B cell (primary cell): ENCODE results near the gene KLK6. TPM values are rescaled to one million over a fixed set of nuclear protein-coding genes. Genes with fewer than 3 reads are reported as not detected.
"Not testable (repeated sequence)": the region's sequence is repeated elsewhere in the genome, so short reads cannot be mapped to it uniquely, and the experiment has no call there.

ENCODE experiments used
- ATAC-seq: fragments of 200-7000 bp; cut with Tn5 transposase; one replicate; pipeline ENCODE4 v1.10.0; 2021; ENCODE audit warnings: low read depth, mild to moderate bottlenecking, moderate number of reproducible peaks, moderate library complexity
- CTCF ChIA-PET: fragments of 350-600 bp; sonication (Branson Sonifier 250); formaldehyde crosslinking; loops from one replicate; lab custom pipeline; 2021; ENCODE audit warnings: antibody characterized with exemption, inconsistent platforms; lab: Charles Lee
- POLR2A ChIA-PET: fragments of 350-600 bp; sonication (Branson Sonifier 250); formaldehyde crosslinking; loops from one replicate; lab custom pipeline; 2021; ENCODE audit warnings: antibody characterized with exemption; lab: Charles Lee
- DNase-seq: peaks from one replicate; pipeline ENCODE4 v3.0.0; 2013
- H2AFZ ChIP-seq: 2 replicates; pipeline ENCODE4 v1.6.1; 2012; ENCODE audit warnings: mild to moderate bottlenecking, low read depth, low read length; ENCODE audit not compliant: insufficient read depth, poor library complexity, severe bottlenecking
- H3K27ac ChIP-seq, 2 donors: 1 replicate in 1 of 2; 2 replicates in 1 of 2; pipeline ENCODE4 v1.5.1; 2012 to 2013; ENCODE audit warnings: low read length in 2 of 2, mild to moderate bottlenecking in 2 of 2, moderate library complexity in 1 of 2
- H3K27me3 ChIP-seq, 4 experiments: fragments of 200-600 bp in 1 of 4; sonication (generic) in 1 of 4; replicated peaks in 1 of 4; 1 replicate in 2 of 4; 2 replicates in 2 of 4; pipeline versions ENCODE4 v1.6.1 to v1.7.0; 2013 to 2016; ENCODE audit warnings: low read length in 3 of 4, mild to moderate bottlenecking in 2 of 4, mixed read lengths in 1 of 4, moderate library complexity in 1 of 4; ENCODE audit not compliant: insufficient read depth in 4 of 4, control insufficient read depth in 3 of 4; ENCODE audit errors: control extremely low read depth in 1 of 4
- H3K36me3 ChIP-seq, 2 experiments: replicated peaks in 1 of 2; 1 replicate in 1 of 2; 2 replicates in 1 of 2; pipeline versions ENCODE4 v1.6.1 to v1.7.1; 2013; ENCODE audit warnings: low read length in 1 of 2; ENCODE audit not compliant: insufficient read depth in 2 of 2, control insufficient read depth in 1 of 2; ENCODE audit errors: control extremely low read depth in 1 of 2, extremely low read depth in 1 of 2
- H3K4me1 ChIP-seq, 2 donors: fragments of 200-600 bp in 1 of 2; sonication (generic) in 1 of 2; 1 replicate in 1 of 2; 2 replicates in 1 of 2; pipeline versions ENCODE4 v1.5.1 to v1.6.1; 2013 to 2017; ENCODE audit warnings: low read length in 2 of 2; ENCODE audit not compliant: control insufficient read depth in 2 of 2, insufficient read depth in 2 of 2
- H3K4me2 ChIP-seq: replicated peaks from 2 replicates; pipeline ENCODE3; 2012; ENCODE audit warnings: mild to moderate bottlenecking, low read depth, low read length; ENCODE audit not compliant: poor library complexity, severe bottlenecking
- H3K4me3 ChIP-seq, 5 experiments: fragments of 200-600 bp in 1 of 5; sonication (generic) in 1 of 5; 1 replicate in 3 of 5; 2 replicates in 2 of 5; pipeline versions ENCODE4 v1.5.1 to v1.7.0; 2011 to 2016; ENCODE audit warnings: low read length in 4 of 5, mild to moderate bottlenecking in 4 of 5, low read depth in 2 of 5, control low read depth in 1 of 5, moderate library complexity in 1 of 5; ENCODE audit not compliant: insufficient read depth in 1 of 5; ENCODE audit errors: control extremely low read depth in 1 of 5, extremely low read depth in 1 of 5
- H3K79me2 ChIP-seq: fragments of 200-600 bp; sonication (generic); one replicate; pipeline ENCODE4 v1.6.0; 2016; ENCODE audit warnings: low read length; ENCODE audit not compliant: control insufficient read depth, insufficient read depth
- H3K9ac ChIP-seq: fragments of 200-600 bp; sonication (generic); 2 replicates; pipeline ENCODE4 v1.6.1; 2017; ENCODE audit warnings: mild to moderate bottlenecking, low read length, moderate library complexity
- H3K9me3 ChIP-seq, 3 donors: one replicate each; pipeline versions ENCODE4 v1.6.1 to v1.7.1; 2013; ENCODE audit warnings: low read length in 2 of 3; ENCODE audit not compliant: control insufficient read depth in 2 of 3, insufficient read depth in 1 of 3; ENCODE audit errors: control extremely low read depth in 1 of 3
- H4K20me1 ChIP-seq: 2 replicates; pipeline ENCODE4 v1.6.0; 2012; ENCODE audit warnings: mild to moderate bottlenecking, low read length; ENCODE audit not compliant: insufficient read depth, control insufficient read depth, poor library complexity, severe bottlenecking
- H3K27ac Mint-ChIP-seq: one replicate; pipeline ENCODE4 v1.8.0; 2021; ENCODE audit warnings: mixed read lengths
- H3K27me3 Mint-ChIP-seq: one replicate; pipeline ENCODE4 v1.8.0; 2021; ENCODE audit warnings: mixed read lengths
- H3K4me1 Mint-ChIP-seq: one replicate; pipeline ENCODE4 v1.8.0; 2021; ENCODE audit warnings: mixed read lengths
- H3K4me3 Mint-ChIP-seq: one replicate; pipeline ENCODE4 v1.8.0; 2021; ENCODE audit warnings: mixed read lengths
- H3K9me3 Mint-ChIP-seq: one replicate; pipeline ENCODE4 v1.8.0; 2022; ENCODE audit warnings: mixed read lengths; ENCODE audit not compliant: insufficient read depth
- CTCF ChIP-seq: fragments of 200-600 bp; IDR thresholded peaks from one replicate; pipeline ENCODE4 v1.8.0; 2022; ENCODE audit warnings: antibody characterized with exemption, mild to moderate bottlenecking
- EZH2 ChIP-seq: IDR thresholded peaks from 2 replicates; pipeline ENCODE4 v1.6.1; 2012; ENCODE audit warnings: borderline replicate concordance, low read depth, mild to moderate bottlenecking, moderate library complexity, low read length; ENCODE audit not compliant: insufficient read depth, poor library complexity, severe bottlenecking
- WGBS: methylation state at CpG from one replicate; pipeline ENCODE4 v1.1.5; 2013; ENCODE audit warnings: missing lambda C conversion rate; ENCODE audit not compliant: insufficient coverage; 5-methylcytosine and 5-hydroxymethylcytosine counted together
- intact Hi-C: fragments of 100-400 bp; cut with micrococcal nuclease; formaldehyde crosslinking; loops from one replicate; pipeline ENCODE4 v1.10.0; 2022
- polyA plus RNA-seq: library from polyadenylated mRNA; depleted of rRNA; stranded (reverse); fragments of >200 nt; gene quantifications from 2 replicates; pipeline ENCODE4 v1.2.3, GENCODE V29; 2012
- total RNA-seq, 2 donors: library from RNA; stranded (reverse); fragments of 120-200 nt in 1 of 2; gene quantifications; 1 replicate in 1 of 2; 2 replicates in 1 of 2; pipeline versions ENCODE4 v1.2.3 to v1.2.4, GENCODE V29; 2013 to 2022

Gene KLK6
- total and polyA plus RNA-seq, 2 donors (not counting 1 experiment from before 2014, with no cell fraction given): not detected

DNA sequence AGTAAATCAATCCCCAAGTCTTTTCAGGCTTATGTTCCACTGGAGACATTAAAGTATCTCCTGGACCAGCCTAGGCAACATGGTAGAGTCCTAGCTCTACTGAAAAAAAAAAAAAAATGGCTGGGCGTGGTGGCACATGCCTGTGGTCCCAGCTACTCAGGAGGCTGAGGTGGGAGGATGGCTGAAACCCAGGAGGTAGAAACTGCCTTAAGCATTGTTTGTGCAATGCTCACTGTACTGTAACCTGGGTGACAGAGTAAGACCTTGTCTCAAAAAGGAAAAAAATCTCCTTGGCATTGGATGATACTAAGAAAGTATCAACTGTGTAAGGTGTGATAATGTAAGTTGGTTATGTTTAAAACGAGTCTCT lies 23.3 kb upstream of the KLK6 start:
- Histone ChIP-seq H3K79me2 (no peaks in the 10 kb centered on the region), H2AFZ (no peak overlapping the region), H3K4me3 (no peak overlapping the region), H4K20me1 (no peaks in the 10 kb centered on the region), H3K27ac (no peak overlapping the region), H3K9ac (no peak overlapping the region), H3K36me3 (no peaks in the 10 kb centered on the region), H3K4me1 (no peaks in the 10 kb centered on the region), H3K9me3 (peaks cover 0 to 5% (median 3%) of the 10 kb centered on the region in 3 donors), H3K27me3 (peaks cover 0 to under 1% (median 0%) of the 10 kb centered on the region in 4 experiments), H3K4me2 (no peak overlapping the region)
- intact Hi-C loops: no loop called here
- Mint-ChIP-seq H3K9me3 (no peaks in the 10 kb centered on the region), H3K27me3 (peaks cover 30% of the 10 kb centered on the region), H3K4me1 (no peaks in the 10 kb centered on the region), H3K27ac (no peak overlapping the region), H3K4me3 (no peak overlapping the region)
- ChIA-PET CTCF (no interaction called here), POLR2A (no interaction called here)
- ATAC-seq: no peak
- TF ChIP-seq EZH2 (no peak), CTCF (no peak)
- no peak for DNase-seq
- WGBS: 80% methylated on average over 1 of the region's 2 CpGs

DNA sequence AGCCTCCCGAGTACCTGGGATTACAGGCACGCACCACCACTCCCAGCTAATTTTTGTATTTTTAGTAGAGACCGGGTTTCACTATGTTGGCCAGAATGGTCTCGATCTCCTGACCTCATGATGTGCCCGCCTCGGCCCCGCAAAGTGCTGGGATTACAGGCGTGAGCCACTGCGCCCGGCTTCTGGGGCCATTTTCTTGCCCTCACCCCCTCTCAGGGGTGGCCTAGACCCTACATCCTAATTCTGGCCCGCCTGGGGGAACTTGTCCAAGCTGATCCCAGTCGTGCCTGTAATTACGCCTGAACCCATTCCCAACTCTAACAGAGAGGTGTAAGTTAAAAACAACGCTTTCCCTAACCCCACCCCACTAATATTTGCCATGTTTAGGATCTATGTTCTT lies 15.0 kb upstream of the KLK6 start:
- POLR2A ChIA-PET, H3K4me3 ChIP-seq, H4K20me1 ChIP-seq, H3K9me3 Mint-ChIP-seq, H3K9me3 ChIP-seq, H3K4me2 ChIP-seq, DNase-seq, ATAC-seq, intact Hi-C loops, H3K4me1 ChIP-seq, H3K27ac Mint-ChIP-seq, H3K27ac ChIP-seq, H3K9ac ChIP-seq, H3K27me3 ChIP-seq, CTCF ChIA-PET, H3K4me1 Mint-ChIP-seq, H3K4me3 Mint-ChIP-seq, H3K79me2 ChIP-seq, H2AFZ ChIP-seq, H3K36me3 ChIP-seq: not testable (repeated sequence)
- peaks cover 56% of the 10 kb centered on the region for H3K27me3 Mint-ChIP-seq
- 93% methylated on average over 9 of the region's 14 CpGs for WGBS
